HG03097 (cell line): ENCODE data around the gene MCM3AP.
A peak's percentile ranks its signal among the peaks of the same experiment; 100 is the strongest.
"Not testable (repeated sequence)": the region's sequence is repeated elsewhere in the genome, so short reads cannot be mapped to it uniquely, and the experiment has no call there.

Experiments
- ATAC-seq: cut with Tn5 transposase; IDR thresholded peaks from one replicate; pipeline ENCODE4 v1.9.1; 2021; ENCODE audit not compliant: unreplicated experiment, low FRiP score

MCM3AP gene

DNA sequence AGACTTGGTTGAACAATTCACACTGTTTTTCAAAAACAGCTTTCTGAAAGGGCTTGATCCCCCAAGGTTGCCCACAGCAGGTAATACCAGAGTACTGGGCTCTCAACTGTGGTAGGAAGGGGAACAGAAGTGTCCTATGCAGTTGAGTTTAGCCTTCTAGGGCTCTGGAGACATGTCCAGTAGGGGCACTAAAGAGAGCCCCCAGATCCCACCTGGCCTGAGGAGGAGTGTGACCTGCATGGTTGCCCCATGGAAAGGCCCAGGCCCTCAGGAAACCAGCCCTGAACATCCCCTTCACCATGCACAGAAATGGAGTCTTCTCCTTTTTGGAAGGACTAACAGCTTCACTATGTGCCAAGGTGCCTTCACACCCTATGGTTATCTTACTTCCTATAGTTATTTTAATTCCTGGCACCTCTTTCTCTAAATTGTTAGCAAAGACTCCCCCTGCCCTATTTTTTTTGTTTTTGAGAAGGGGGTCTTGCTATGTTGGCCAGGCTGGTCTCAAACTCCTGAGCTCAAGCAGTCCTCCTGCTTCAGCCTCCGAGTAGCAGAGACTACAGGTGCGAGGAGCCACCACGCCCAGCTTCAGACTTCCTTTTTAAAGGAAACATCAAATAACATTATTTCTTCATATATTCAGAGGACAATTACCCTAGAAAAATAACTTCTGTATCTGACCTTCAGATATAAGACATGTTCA is 40.0 kb downstream of the MCM3AP start:
- ATAC-seq, result no peak

DNA sequence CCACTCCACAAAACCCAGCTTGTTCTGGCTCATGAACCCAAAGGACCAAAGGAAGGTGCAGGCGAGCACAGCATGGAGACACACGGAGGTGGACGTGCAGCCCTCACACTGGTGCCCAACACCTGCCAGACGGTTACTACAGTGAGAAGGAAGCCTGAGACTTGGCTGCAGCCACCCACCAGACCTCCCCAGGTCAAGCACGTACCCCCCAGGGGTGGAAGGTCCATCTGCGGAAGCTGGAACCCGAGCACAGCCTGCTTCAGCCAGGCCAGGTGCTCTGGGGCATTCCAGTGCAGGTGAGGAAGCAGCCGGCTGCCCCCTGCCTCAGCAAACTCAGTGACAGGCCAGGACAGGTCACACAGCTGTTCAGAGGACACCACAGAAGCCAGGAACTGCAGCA is 40.8 kb downstream of the MCM3AP start:
- no peak for ATAC-seq

DNA sequence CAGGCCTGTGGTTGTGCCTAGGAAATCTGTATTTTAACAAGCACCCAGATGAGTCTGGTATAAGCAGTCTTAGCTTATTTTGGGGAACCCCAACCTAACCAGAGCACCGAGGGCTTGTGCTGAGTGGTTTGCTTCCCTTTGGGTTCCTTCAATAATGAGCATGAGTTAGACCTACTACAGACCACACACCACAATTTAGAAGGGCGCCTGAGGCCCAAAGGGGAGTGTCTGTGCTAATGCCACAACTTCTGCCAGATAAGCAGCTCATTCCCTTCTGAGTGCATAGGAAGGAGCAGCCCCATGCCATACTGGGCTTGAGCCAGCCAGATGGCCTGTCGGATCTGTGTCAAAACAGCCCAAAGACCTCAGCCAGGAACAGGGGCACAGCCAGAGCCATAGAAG is 41.5 kb downstream of the MCM3AP start:
- no peak for ATAC-seq

DNA sequence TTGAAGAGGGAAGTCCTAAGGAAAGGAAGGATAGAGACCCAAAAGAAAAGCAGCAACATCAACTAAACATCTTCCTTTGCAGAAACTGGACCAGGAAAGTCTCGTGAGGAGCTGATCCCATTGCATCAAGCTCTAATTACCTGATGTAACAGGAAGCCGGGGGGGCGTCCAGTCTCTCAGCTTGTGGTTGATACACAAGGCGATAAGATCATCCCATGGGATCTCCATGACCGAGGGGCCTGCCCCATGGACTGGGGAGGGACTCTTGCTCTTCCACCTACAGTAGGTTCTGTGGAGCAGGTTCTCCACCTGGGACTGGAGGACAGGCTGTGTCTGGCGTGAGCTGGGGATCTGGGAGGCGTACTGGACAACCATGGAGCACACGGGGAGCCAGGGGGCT is 42.1 kb downstream of the MCM3AP start:
- no peak for ATAC-seq

DNA sequence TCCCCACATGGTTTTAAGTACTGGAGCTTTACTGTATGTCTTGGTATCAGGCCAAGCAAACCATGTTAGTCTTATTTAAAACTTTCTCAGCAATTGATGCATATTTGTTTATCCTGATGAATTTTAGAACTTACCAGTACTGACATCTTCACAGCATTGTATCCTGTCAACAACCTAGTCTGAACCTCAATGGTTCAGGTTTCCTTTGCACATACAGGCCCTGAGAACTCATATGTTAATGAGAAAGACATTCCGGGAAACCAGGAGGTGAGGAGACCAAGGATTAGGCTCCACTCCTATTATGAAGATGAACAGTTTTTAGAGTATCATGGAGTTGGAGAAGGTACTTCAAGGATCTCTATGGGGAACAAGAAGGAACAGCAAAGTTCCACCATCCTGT is 43.8 kb downstream of the MCM3AP start:
- not testable (repeated sequence) for ATAC-seq

DNA sequence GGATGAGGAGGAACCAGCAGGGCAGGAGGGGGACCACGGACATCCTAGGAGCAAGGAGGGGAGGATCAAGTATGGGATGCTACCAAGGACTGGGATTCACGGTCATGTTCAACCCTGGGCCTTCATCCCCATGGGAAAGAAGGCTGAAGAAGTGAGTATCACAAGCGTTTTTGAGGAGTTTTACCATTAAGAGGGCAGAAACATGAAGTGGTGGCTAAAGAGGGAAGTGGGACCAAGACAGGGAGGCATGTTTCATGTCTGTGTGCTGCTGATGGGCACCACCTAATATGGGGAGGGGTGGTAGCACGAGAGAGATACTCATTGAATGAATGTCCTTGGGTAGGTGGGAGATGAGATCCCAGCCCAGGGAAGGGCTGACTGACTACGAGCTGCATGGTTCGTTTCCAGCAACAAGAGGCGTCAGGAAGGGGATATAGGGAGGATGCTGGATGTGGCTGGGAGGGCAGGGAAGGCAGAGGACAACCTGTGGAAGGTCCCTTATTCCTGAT is 45.5 kb downstream of the MCM3AP start:
- ATAC-seq, result no peak

DNA sequence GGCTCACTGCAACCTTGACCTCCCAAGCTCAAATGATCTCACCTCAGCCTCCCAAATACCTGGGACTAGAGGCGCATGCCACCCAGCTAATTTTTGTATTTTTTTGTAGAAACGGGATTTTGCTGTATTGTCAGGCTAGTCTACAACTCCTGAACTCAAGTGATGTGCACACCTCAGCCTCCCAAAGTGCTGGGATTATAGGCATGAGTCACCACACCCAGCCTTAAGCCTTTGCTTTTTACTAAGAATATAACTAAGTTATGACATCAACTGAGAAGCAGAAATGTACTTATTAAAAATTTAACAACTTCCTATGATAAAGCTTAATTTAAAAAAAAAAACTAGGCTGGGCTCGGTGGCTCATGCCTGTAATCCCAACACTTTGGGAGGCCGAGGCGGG is 47.9 kb downstream of the MCM3AP start:
- ATAC-seq, result no peak

DNA sequence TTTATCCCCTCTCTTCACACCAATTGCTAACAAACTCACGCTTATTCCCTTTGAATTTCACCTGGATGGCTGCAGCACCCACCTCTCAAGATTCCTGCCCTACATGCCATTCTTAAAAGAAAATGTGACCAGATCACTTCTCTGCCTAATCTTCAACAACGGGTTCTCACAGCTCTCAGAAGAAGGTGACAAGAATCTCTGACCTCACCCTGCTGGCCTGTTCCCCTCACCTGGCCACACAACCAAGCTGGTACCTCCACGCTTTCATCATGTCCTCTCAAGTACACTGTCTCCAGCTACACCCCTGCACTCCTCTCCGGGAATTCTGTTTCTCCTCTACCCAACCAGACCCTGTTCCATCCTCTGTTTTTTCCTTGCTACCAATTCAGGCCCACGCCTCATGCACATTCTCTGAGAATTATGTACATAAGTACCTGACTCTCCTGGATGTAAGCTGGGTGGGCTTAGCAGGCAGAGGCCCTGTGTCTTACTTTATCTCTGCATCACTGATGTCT is 50.9 kb downstream of the MCM3AP start:
- ATAC-seq, result no peak

DNA sequence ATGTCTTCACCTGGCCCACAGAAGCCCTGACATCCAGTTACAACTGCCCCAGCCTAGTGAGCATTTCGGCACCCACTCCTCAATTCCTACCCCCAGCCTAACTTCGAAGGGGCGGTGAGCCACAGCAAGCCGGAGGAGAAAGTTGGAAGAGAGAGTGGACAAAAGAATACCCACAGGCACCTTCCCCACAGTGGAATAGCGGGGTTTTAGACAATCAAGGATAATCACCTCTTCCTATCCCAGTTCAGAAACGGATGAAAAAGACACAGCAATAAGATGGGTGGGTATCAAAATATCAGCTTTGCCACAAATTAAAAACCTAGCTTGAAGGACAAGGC is 55.5 kb downstream of the MCM3AP start:
- no peak for ATAC-seq

DNA sequence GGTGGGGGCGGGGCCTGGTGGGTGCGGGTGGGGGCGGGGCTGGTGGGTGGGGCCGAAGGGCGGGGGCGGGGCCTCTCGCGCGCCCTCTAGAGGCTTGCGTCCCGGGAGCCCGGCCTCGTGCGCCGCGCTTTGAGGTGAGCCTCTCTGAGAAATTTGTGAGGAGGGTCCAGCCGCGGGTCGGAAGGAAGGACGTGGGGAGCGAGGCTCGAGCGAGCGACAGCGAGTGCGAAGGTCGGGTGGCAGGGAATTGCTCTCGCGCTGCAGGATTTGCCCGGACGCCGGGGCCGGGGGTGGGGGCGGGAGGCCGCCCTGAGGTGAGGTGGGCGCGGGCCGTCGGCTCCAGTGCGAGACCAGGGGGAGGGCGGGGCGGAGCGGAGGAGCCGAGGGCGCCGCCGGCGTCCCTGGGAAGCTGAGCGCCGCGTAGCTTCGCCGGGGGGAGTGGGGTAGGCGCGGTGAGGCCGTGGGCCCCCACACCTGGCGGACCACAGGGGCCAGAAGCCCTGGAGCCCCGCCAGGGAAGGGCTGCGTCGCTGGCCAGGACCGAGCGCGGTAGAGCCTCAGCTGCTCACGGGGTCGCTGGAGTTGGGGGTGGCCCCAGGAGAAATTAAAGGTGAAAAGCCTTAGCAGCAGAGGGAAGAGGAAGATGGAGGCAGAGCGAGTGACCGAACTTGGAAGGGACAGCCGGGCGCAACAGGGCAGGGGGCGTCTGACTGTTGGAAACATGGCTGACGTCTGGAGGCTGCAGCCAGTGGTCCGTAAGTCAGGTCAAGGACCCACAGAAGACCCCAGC is 56.1 kb downstream of the MCM3AP start:
- ATAC-seq, result peak; percentile 24

DNA sequence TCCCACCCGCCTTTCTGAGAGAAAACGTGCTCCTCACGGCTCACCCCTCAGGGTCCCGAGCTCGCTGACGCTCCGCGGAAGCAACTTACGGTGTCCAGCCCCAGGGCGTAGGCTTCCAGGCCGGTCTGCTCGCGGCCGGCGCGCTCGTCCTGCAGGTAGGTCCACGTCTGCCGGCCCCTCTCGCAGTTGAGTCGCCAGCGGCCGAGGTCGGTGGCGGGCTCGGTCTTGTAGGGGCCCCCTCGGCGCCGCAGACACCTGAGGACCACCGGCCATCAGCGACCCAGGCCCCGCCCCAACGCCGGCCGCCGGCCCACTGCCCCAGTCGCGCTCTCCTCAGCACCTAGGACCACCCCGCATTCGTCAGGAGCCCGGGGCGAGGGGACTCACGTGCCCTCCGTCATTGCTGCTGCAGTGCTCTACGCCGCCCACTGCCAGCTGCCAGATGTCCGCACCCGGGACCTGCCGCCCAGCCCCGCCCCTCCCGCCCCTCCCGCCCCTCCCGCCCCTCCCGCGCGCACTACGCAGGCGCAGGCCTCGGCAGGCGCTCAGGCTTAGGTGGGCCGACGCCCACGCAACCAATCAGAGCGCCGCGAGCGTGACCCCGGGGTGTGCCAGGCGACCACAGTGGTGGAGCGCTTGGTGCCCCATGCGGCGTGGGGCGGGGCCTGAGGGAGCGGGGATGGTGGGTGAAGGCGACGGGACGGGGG is 56.9 kb downstream of the MCM3AP start, which contains the start of gene LSS:
Gene LSS (minus strand): TSS at position 430 of the 707 bp plus-strand sequence. CDS start 29 bp downstream, at position 401.
- peak; percentile 78 for ATAC-seq

DNA sequence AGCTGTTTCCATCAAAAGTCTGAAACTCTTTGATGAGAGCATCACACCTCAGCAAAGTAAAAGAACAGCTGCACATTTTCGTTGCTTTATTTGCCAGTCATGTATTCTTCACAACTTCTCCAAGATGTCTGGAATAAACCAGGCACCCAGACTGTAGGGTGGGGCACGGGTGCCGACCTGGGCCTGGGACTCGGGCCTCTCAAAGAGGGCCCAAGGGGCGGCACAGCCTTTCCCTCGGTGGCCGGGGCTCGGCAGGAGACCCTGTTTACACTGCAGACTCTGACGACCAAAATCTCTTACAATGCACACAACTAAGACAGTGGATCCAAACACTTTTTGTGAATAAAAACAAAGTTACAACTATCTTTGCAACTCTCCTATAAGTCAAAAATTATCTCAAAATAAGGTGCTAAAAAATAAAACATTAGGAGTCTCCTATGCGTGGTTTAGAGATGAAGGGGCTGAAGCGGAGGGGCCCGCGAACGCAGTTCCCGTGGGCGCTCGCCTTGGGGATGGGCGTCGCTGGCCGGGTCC is 57.5 kb downstream of the MCM3AP start:
- ATAC-seq, result no peak

DNA sequence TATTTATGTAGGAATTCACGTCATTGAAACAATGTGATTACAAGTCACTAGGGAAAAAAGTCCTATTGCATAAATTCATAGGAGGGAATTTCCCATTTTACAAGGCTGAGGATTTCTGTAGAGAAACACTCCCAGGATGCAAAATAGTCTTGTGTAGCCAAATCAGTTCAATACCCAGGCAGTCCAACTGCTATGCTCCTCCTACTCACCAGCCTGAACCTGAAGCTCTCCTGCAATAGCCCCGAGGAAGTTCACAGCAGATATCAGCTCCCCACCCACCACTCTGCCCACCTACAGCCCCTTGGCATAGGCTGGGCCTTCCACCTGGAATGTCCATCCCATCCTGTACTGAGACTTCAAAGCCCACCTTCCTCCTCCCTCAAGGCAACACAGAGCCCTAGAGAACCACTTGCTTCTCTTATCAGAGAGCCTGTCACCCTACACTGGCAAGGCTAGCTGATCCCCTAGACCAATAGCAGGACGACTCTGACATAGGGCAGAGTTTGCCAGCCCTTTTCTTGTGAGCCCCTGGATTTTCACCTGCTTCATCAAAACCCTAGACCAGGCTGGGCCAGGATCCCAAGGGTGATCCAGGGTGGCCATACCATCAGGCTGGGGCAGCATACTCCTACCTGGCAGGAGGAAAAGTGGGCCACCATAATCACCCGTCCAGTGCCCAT is 58.4 kb downstream of the MCM3AP start:
- ATAC-seq, result no peak

DNA sequence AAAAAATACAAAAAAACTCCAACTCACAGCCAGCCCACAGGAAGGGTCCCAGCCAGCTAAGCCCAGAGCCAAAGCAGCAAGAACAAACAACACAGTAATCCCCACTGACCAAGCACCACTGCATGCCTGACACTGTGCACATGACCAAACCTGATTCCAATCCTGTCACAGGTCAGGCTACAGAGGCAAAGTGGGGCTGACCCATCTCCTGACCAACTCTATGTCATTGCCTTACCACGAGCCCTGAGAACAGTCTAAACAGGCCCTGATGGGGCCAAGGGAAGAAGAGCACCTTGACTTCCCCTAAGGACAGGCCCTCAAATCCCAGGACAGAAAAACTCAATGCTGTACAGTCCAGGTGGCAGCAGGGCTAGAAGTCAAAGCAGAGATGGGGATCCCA is 59.3 kb downstream of the MCM3AP start:
- no peak for ATAC-seq

DNA sequence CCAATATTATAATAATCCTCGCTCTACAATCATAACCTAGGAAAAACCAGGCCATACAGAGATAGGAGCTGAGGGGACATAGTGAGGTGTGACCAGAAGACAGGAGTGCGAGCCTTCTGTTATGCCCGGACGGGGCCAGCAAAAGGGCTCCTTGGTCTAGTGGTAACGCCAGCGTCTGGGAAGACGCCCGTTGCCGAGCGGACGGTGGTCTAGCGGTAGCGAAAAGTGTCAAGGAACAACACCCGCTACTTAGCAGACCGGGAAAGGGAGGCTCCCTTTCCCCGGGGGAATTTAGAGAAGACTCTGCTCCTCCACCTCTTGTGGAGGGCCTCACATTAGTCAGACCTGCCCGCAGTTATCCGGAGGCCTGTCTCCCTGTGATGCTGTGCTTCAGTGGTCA is 61.8 kb downstream of the MCM3AP start:
- not testable (repeated sequence) for ATAC-seq

DNA sequence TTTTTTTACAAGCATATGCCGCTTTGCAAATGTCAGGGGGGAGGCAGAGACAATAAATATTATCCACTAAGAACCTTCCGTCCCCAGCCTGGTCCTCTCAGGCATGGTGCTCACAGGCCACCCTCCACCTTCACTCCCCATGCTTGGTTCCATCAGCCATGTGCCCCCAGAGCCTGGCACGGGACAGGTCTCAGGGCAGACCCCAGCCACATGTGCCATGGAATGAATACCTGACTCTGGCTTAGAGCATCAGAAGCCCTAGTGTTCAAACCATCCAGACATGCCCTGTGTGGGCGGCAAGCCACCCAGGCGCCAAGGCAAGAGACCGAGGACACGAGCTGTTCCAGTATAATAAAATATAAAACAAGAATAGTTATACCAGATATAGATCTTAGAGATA is 62.2 kb downstream of the MCM3AP start:
- no peak for ATAC-seq

DNA sequence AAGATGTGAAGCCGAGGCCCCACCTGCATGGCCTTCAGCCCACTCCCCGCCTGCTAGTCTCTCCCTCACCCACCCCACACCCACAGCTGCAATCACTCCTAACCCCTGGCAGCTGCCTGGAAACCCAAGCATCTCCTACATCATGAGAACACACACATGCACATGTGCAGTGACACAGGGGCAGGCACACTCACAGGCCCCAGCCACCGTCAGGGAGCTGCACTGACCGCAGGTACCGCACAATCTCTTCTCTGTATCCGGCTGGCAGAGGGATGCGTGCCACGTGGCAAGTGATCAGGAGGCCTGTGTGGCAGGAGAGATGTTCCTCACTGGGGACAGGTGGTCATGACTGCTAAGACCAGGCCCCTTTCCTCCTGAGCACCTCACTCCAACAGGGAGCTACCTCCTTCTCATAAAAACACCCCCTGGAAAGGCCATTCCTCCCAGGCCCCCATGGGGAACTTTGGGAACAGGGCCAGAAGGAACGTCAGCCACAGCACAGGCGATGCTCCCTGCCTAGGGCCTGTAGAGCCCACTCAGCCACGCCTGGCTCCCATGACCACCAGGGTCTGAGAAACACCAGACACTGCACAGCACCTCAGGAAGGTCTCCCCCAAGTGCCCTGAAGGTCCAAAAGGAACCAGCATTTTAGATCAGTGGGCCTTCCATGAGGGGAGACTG is 62.8 kb downstream of the MCM3AP start:
- no peak for ATAC-seq

DNA sequence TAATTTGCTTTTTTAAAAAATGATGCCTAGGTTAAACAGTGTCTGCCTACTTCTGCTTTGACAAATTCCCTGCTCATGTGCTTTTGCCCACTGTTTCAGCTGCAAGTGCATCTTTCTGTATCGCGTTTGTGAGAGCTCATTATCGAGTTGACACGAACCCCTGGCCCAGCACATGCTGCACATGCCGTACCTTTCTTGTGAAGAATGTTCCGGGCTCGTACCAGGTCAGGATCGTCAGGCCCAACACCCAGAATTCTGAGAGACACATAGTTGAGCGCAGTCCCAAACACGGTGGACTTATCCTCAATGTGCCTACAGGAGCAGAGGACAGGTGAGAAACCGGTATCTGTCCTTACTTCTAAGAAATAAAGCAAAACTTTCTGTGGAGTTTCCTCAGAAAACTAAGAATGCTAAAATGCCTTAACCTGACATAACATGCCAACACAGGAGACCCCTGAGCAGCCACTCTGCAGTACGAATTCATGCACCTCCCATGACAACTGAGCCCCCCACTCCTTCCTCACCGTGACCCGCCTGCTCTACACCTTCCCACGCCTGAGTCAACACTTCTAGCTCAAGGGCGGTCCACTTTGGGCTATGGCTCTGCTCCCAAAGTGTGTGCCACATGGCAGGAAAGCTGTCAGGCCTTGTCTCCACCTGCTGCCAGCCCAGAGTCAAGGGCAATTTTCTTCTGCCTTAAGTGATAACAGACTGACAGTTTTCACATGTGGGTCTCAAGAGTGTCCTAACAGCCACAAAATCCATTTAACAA is 63.6 kb downstream of the MCM3AP start:
- ATAC-seq, result no peak

DNA sequence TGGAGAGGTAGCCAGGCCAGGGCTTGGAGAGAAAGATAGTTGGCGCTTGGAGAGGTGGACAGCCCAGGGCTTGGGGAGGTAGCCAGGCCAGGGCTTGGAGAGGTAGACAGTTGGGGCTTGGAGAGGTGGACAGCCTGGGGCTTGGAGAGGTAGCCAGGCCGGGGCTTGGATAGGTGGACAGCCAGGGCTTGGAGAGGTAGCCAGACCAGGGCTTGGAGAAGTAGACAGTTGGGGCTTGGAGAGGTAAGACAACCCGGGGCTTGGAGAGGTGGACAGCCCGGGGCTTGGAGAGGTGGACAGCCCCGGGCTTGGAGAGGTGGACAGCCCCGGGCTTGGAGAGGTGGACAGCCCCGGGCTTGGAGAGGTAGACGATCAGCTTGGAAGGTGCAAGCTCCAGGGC is 64.6 kb downstream of the MCM3AP start:
- no peak for ATAC-seq
